ENCODE data around the gene ACP7. TPM values are rescaled to one million over a fixed set of nuclear protein-coding genes. Genes with fewer than 3 reads are reported as not detected.
A peak's percentile ranks its signal among the peaks of the same experiment; 100 is the strongest.
"Not testable (repeated sequence)": the region's sequence is repeated elsewhere in the genome, so short reads cannot be mapped to it uniquely, and the experiment has no call there.

Gene ACP7
- total RNA-seq, 4 donors from 2014 or later, result not detected

GRCh38 chr19:39060171-39060570 is 24.0 kb upstream of the ACP7 start:
- no peak for DNase-seq (ENCODE audit: low spot score)
- ATAC-seq (ENCODE audit: low FRiP score), result no peak
- no peak for TF ChIP-seq CTCF (IDR thresholded peaks at IDR 0.05)

GRCh38 chr19:39064405-39064804 is 19.8 kb upstream of the ACP7 start:
- ATAC-seq (ENCODE audit: low FRiP score) (no peak), DNase-seq (ENCODE audit: low spot score) (no peak)
- no peak for TF ChIP-seq CTCF (IDR thresholded peaks at IDR 0.05)

- no peak for ATAC-seq (ENCODE audit: low FRiP score)
- DNase-seq (ENCODE audit: low spot score), result no peak
- TF ChIP-seq CTCF (IDR thresholded peaks at IDR 0.05), result no peak
Measured at GRCh38 chr19:39065928-39066327, 18.2 kb upstream of the ACP7 start.

GRCh38 chr19:39067104-39067503 is 17.1 kb upstream of the ACP7 start:
- DNase-seq (ENCODE audit: low spot score) (no peak), ATAC-seq (ENCODE audit: low FRiP score) (no peak)
- TF ChIP-seq CTCF (IDR thresholded peaks at IDR 0.05), result no peak

- not testable (repeated sequence) for ATAC-seq (ENCODE audit: low FRiP score); DNase-seq (ENCODE audit: low spot score)
Measured at GRCh38 chr19:39068259-39068658, 15.9 kb upstream of the ACP7 start.

- TF ChIP-seq CTCF (IDR thresholded peaks at IDR 0.05), result no peak
- DNase-seq (ENCODE audit: low spot score), result no peak
- peak; percentile 44 for ATAC-seq (ENCODE audit: low FRiP score)
Measured at GRCh38 chr19:39070888-39071287, 13.3 kb upstream of the ACP7 start.

GRCh38 chr19:39074205-39074692 is 9.9 kb upstream of the ACP7 start:
- ATAC-seq (ENCODE audit: low FRiP score) (no peak), DNase-seq (ENCODE audit: low spot score) (no peak)
- TF ChIP-seq CTCF (IDR thresholded peaks at IDR 0.05), result no peak

- no peak for TF ChIP-seq CTCF (IDR thresholded peaks at IDR 0.05)
- ATAC-seq (ENCODE audit: low FRiP score), result no peak
- DNase-seq (ENCODE audit: low spot score), result no peak
Measured at GRCh38 chr19:39074942-39075341, 9.2 kb upstream of the ACP7 start.
